ENCODE results near the gene OPHN1. TPM values are rescaled to one million over a fixed set of nuclear protein-coding genes. Genes with fewer than 3 reads are reported as not detected.
A peak's percentile ranks its signal among the peaks of the same experiment; 100 is the strongest.

The OPHN1 gene
- total and polyA plus RNA-seq, 12 donors, result 1.2 to 9.1 (median 5.2) TPM

- H3K27ac ChIP-seq, result no peak overlapping the region
- TF ChIP-seq, protein P1, sequence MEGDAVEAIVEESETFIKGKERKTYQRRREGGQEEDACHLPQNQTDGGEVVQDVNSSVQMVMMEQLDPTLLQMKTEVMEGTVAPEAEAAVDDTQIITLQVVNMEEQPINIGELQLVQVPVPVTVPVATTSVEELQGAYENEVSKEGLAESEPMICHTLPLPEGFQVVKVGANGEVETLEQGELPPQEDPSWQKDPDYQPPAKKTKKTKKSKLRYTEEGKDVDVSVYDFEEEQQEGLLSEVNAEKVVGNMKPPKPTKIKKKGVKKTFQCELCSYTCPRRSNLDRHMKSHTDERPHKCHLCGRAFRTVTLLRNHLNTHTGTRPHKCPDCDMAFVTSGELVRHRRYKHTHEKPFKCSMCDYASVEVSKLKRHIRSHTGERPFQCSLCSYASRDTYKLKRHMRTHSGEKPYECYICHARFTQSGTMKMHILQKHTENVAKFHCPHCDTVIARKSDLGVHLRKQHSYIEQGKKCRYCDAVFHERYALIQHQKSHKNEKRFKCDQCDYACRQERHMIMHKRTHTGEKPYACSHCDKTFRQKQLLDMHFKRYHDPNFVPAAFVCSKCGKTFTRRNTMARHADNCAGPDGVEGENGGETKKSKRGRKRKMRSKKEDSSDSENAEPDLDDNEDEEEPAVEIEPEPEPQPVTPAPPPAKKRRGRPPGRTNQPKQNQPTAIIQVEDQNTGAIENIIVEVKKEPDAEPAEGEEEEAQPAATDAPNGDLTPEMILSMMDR (IDR thresholded peaks at IDR 0.05), result peak in 2 of 6 experiments; percentile 15 to 18
- no peak for TF ChIP-seq POLR2A (IDR thresholded peaks at IDR 0.05)
- 71 to 89% (median 78%) methylated on average over 7 of the region's 7 CpGs for WGBS, 4 donors
- no peaks in the 10 kb centered on the region for H3K4me1 ChIP-seq (replicated peaks in 1 of 2)
- no peak overlapping the region for H3K4me3 ChIP-seq
- intact Hi-C loops (cut with DNase I), result no loop called here
- no peaks in the 10 kb centered on the region for H3K9me3 ChIP-seq (replicated peaks in 1 of 3)
- peak in 1 of 7 donors; percentile 2 for DNase-seq
- no peaks in the 10 kb centered on the region for H3K27me3 ChIP-seq
- no peaks in the 10 kb centered on the region for H3K36me3 ChIP-seq (replicated peaks in 1 of 2)
Observed at GRCh38 chrX:68238568-68238967, 194.7 kb downstream of the OPHN1 start.

- H3K4me1 ChIP-seq (replicated peaks in 1 of 2), result no peaks in the 10 kb centered on the region
Observed at GRCh38 chrX:68234171-68234910, 199.0 kb downstream of the OPHN1 start.

DNA sequence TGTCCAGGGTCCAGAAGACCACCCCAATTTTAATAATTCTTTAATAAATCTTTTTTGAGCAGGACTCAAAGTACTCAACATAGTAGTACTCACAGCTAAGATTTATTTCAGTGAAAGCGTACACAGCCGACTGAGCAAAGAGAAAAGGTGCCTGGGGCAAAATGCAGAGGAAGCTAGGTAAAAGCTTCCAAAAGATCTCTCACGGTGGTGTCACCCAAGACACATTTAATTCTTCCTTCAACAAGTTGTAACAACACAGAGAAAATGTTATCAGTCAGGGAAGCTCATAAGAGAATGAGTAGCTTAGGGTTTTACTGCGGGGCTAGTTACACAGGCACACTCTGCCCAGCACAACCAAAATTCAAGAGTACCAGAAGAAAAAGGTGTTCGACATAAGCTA lies 201.1 kb downstream of the OPHN1 start:
- Histone ChIP-seq H3K9me3 (replicated peaks in 1 of 3) (no peaks in the 10 kb centered on the region), H3K4me1 (replicated peaks in 1 of 2) (no peaks in the 10 kb centered on the region), H3K4me3 (no peak overlapping the region), H3K27ac (no peak overlapping the region), H3K36me3 (replicated peaks in 1 of 2) (no peaks in the 10 kb centered on the region), H3K27me3 (no peaks in the 10 kb centered on the region)
- DNase-seq, result no peak
- intact Hi-C loops (cut with DNase I), result no loop called here
- TF ChIP-seq, protein P1 (IDR thresholded peaks at IDR 0.05), result no peak
- no peak for TF ChIP-seq POLR2A (IDR thresholded peaks at IDR 0.05)
- WGBS, 4 donors, result 76 to 90% (median 84%) methylated on average over 5 of the region's 5 CpGs

More at GRCh38 chrX:68234171-68234910, 199.0 kb downstream of the OPHN1 start:
- Histone ChIP-seq H3K27ac (no peak overlapping the region), H3K4me3 (no peak overlapping the region), H3K27me3 (no peaks in the 10 kb centered on the region), H3K36me3 (replicated peaks in 1 of 2) (no peaks in the 10 kb centered on the region), H3K9me3 (replicated peaks in 1 of 3) (no peaks in the 10 kb centered on the region)
- no peak for TF ChIP-seq POLR2A (IDR thresholded peaks at IDR 0.05)
- TF ChIP-seq, protein P1 (IDR thresholded peaks at IDR 0.05), result no peak
- DNase-seq, result no peak
- 71 to 84% (median 73%) methylated on average over 5 to 6 of the region's 6 CpGs for WGBS, 4 donors
- intact Hi-C loops (cut with DNase I), result no loop called here

DNA sequence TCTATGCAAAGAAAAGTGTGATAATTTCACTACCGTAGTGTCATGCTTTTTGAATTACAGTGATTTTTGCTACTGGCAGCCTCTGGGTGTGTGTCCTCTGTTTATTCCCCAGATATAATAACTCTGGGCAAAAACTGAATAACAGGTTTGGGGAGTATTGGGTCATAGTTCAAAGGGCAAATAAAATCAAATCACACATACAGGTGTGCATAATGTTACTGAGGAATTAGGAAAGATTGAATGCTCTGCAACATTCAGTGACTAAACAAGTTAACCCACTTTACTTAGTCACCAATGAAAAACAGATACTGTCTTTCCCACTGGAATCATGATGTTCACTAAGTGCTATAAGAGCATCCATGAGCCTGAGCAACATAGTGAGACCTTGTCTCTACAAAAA lies 224.3 kb downstream of the OPHN1 start:
- 89 to 100% (median 94%) methylated on average over 1 of the region's 1 CpG for WGBS, 4 donors
- H3K4me1 ChIP-seq (replicated peaks in 1 of 2), result no peaks in the 10 kb centered on the region
- H3K4me3 ChIP-seq, result no peak overlapping the region
- no peaks in the 10 kb centered on the region for H3K36me3 ChIP-seq (replicated peaks in 1 of 2)
- H3K27ac ChIP-seq, result no peak overlapping the region
- no peaks in the 10 kb centered on the region for H3K9me3 ChIP-seq (replicated peaks in 1 of 3)
- intact Hi-C loops (cut with DNase I), result no loop called here
- DNase-seq, result no peak
- TF ChIP-seq, protein P1 (IDR thresholded peaks at IDR 0.05), result no peak
- TF ChIP-seq POLR2A (IDR thresholded peaks at IDR 0.05), result no peak
- H3K27me3 ChIP-seq, result no peaks in the 10 kb centered on the region

Measured in adrenal gland (tissue), 12 donors.